Keratinocyte (primary cell): Measurements from ENCODE around the gene RDH13. TPM values are rescaled to one million over a fixed set of nuclear protein-coding genes. Genes with fewer than 3 reads are reported as not detected.
"Not testable (repeated sequence)": the region's sequence is repeated elsewhere in the genome, so short reads cannot be mapped to it uniquely, and the experiment has no call there.

Experiments
- DNase-seq: peaks from one replicate; pipeline ENCODE4 v3.0.0-alpha.2; 2011; ENCODE audit warnings: low read depth, missing footprints, low spot score
- FAIRE-seq: peaks from 2 replicates; lab custom pipeline; 2011; peaks lifted over from hg19 to GRCh38; lab: Jason Lieb, UNC
- H2AFZ ChIP-seq: 2 replicates; pipeline ENCODE4 v1.6.0; 2012; ENCODE audit warnings: low read length, control low read depth, inconsistent platforms; ENCODE audit not compliant: control insufficient read depth
- H3K27ac ChIP-seq: 2 replicates; pipeline ENCODE4 v1.5.1; 2011; ENCODE audit warnings: low read length; ENCODE audit not compliant: control insufficient read depth, insufficient read depth
- H3K27me3 ChIP-seq: 3 replicates; pipeline ENCODE4 v1.6.0; 2011; ENCODE audit warnings: low read length; ENCODE audit not compliant: control insufficient read depth, insufficient read depth; ENCODE audit errors: extremely low read depth
- H3K36me3 ChIP-seq, 2 experiments: 2 replicates in 1 of 2; 3 replicates in 1 of 2; pipeline ENCODE4 v1.5.1; 2011; ENCODE audit warnings: low read length in 2 of 2, mild to moderate bottlenecking in 1 of 2; ENCODE audit not compliant: control insufficient read depth in 2 of 2, insufficient read depth in 2 of 2; ENCODE audit errors: extremely low read depth in 1 of 2
- H3K4me1 ChIP-seq: 3 replicates; pipeline ENCODE4 v1.5.1; 2011; ENCODE audit warnings: low read length; ENCODE audit not compliant: control insufficient read depth, insufficient read depth; ENCODE audit errors: extremely low read depth
- H3K4me2 ChIP-seq: 3 replicates; pipeline ENCODE4 v1.6.0; 2011; ENCODE audit warnings: low read depth, low read length; ENCODE audit not compliant: control insufficient read depth, insufficient read depth; ENCODE audit errors: extremely low read depth
- H3K4me3 ChIP-seq, 3 experiments: fragments of 200-600 bp in 1 of 3; sonication (generic) in 1 of 3; 2 replicates in 2 of 3; 3 replicates in 1 of 3; pipeline ENCODE4 v1.5.1; 2011 to 2016; ENCODE audit warnings: low read length in 3 of 3, mild to moderate bottlenecking in 3 of 3, control low read depth in 2 of 3, inconsistent platforms in 1 of 3, low read depth in 1 of 3, mixed read lengths in 1 of 3, mixed run types in 1 of 3, moderate library complexity in 1 of 3; ENCODE audit not compliant: control insufficient read depth in 2 of 3, insufficient read depth in 2 of 3; ENCODE audit errors: extremely low read depth in 1 of 3
- H3K79me2 ChIP-seq: 2 replicates; pipeline ENCODE4 v1.6.0; 2012; ENCODE audit warnings: low read length; ENCODE audit not compliant: control insufficient read depth, insufficient read depth
- H3K9ac ChIP-seq: 3 replicates; pipeline ENCODE4 v1.6.0; 2011; ENCODE audit warnings: low read length; ENCODE audit not compliant: control insufficient read depth, insufficient read depth; ENCODE audit errors: extremely low read depth
- H3K9me1 ChIP-seq: 3 replicates; pipeline ENCODE4 v1.6.0; 2011; ENCODE audit warnings: low read length; ENCODE audit not compliant: control insufficient read depth, insufficient read depth; ENCODE audit errors: extremely low read depth
- H3K9me3 ChIP-seq: 2 replicates; pipeline ENCODE4 v1.5.1; 2012; ENCODE audit warnings: low read depth, low read length; ENCODE audit not compliant: control insufficient read depth
- H4K20me1 ChIP-seq: 3 replicates; pipeline ENCODE4 v1.6.0; 2011; ENCODE audit warnings: low read length; ENCODE audit not compliant: control insufficient read depth, insufficient read depth; ENCODE audit errors: extremely low read depth
- CTCF ChIP-seq, 3 experiments: IDR thresholded peaks in 1 of 3; conservative IDR thresholded peaks in 1 of 3; optimal IDR thresholded peaks in 1 of 3; 2 replicates in 2 of 3; 3 replicates in 1 of 3; pipeline versions ENCODE3 to v1.5.1; 2011; ENCODE audit warnings: low read length in 3 of 3, mild to moderate bottlenecking in 3 of 3, moderate library complexity in 2 of 3, control low read depth in 1 of 3, inconsistent platforms in 1 of 3; ENCODE audit not compliant: insufficient read depth in 2 of 3; ENCODE audit errors: extremely low read depth in 1 of 3
- EZH2 ChIP-seq: IDR thresholded peaks from one replicate; pipeline ENCODE4 v1.6.1; 2012; ENCODE audit warnings: inconsistent platforms, mild to moderate bottlenecking, low read length, moderate library complexity
- dilution Hi-C: fragments of 300-500 bp; cut with MboI; formaldehyde crosslinking; loops from one replicate; pipeline ENCODE4 v1.7.0; 2020; ENCODE audit warnings: low sequenced_read_pairs; ENCODE audit not compliant: extremely low pct_ligation_motif_present
- polyA plus RNA-seq, 5 experiments: library from polyadenylated mRNA; depleted of rRNA in 3 of 5; stranded (reverse) in 3 of 5; stranded (forward) in 1 of 5; unstranded in 1 of 5; fragments of >200 nt; gene quantifications; 1 replicate in 1 of 5; 2 replicates in 3 of 5; 3 replicates in 1 of 5; pipeline versions ENCODE4 v1.2.1 to v1.2.3, GENCODE V29; 2011 to 2012; ENCODE audit warnings: missing spikeins in 2 of 5, low read depth in 1 of 5, low replicate concordance in 1 of 5

RDH13 gene
- polyA plus RNA-seq, 1 donor (not counting 4 experiments of a cell fraction or from before 2014, with no cell fraction given): 10.6 TPM

- dilution Hi-C loops: no loop called here
- DNase-seq (no peak), FAIRE-seq (no peak)
- H3K4me2 ChIP-seq: no peak overlapping the region
- no peaks in the 10 kb centered on the region for H3K4me1 ChIP-seq
- no peak overlapping the region for H3K27ac ChIP-seq
- H3K36me3 ChIP-seq: no peaks in the 10 kb centered on the region
- TF ChIP-seq CTCF (optimal IDR thresholded peaks at IDR 0.05 in 1 of 3, IDR thresholded peaks at IDR 0.05 in 1 of 3, conservative IDR thresholded peaks at IDR 0.05 in 1 of 3; ENCODE audit: extremely low read depth in 1 of 3, insufficient read depth in 2 of 3, low read length in 3 of 3) (no peak), EZH2 (no peak)
- H4K20me1 ChIP-seq: no peaks in the 10 kb centered on the region
- H3K27me3 ChIP-seq: no peaks in the 10 kb centered on the region
- H3K9me1 ChIP-seq: no peaks in the 10 kb centered on the region
- no peak overlapping the region for H3K9ac ChIP-seq
- H2AFZ ChIP-seq: no peak overlapping the region
- H3K79me2 ChIP-seq: peaks cover 22% of the 10 kb centered on the region
- H3K4me3 ChIP-seq: no peak overlapping the region
- H3K9me3 ChIP-seq: no peaks in the 10 kb centered on the region
These were observed 34.2 kb downstream of the RDH13 start for GRCh38 chr19:55028757-55029156.

GRCh38 chr19:55027472-55028337, 35.2 kb downstream of the RDH13 start:
- no peak overlapping the region for H3K4me2 ChIP-seq
- H3K36me3 ChIP-seq: no peaks in the 10 kb centered on the region
- FAIRE-seq (no peak), DNase-seq (no peak)
- H3K27ac ChIP-seq: no peak overlapping the region
- H3K9me1 ChIP-seq: no peaks in the 10 kb centered on the region
- H3K79me2 ChIP-seq: peaks cover 18% of the 10 kb centered on the region
- H2AFZ ChIP-seq: no peak overlapping the region
- no peaks in the 10 kb centered on the region for H4K20me1 ChIP-seq
- dilution Hi-C loops: no loop called here
- TF ChIP-seq CTCF (optimal IDR thresholded peaks at IDR 0.05 in 1 of 3, IDR thresholded peaks at IDR 0.05 in 1 of 3, conservative IDR thresholded peaks at IDR 0.05 in 1 of 3; ENCODE audit: extremely low read depth in 1 of 3, insufficient read depth in 2 of 3, low read length in 3 of 3): no peak
- no peak for TF ChIP-seq EZH2
- H3K9ac ChIP-seq: no peak overlapping the region
- no peak overlapping the region for H3K4me3 ChIP-seq
- H3K27me3 ChIP-seq: no peaks in the 10 kb centered on the region
- H3K9me3 ChIP-seq: no peaks in the 10 kb centered on the region
- no peaks in the 10 kb centered on the region for H3K4me1 ChIP-seq

GRCh38 chr19:55027140-55027471, 35.8 kb downstream of the RDH13 start:
- H3K4me3 ChIP-seq, H3K27me3 ChIP-seq, FAIRE-seq, H3K9ac ChIP-seq, H4K20me1 ChIP-seq, dilution Hi-C loops, H3K4me2 ChIP-seq, H3K9me3 ChIP-seq, DNase-seq, H3K36me3 ChIP-seq, H2AFZ ChIP-seq, H3K9me1 ChIP-seq, H3K4me1 ChIP-seq, H3K27ac ChIP-seq: not testable (repeated sequence)
- H3K79me2 ChIP-seq: peaks cover 15% of the 10 kb centered on the region
